HS-27A (cell line): Measurements from ENCODE around the gene MAGI2.
"Not testable (repeated sequence)": the region's sequence is repeated elsewhere in the genome, so short reads cannot be mapped to it uniquely, and the experiment has no call there.

ENCODE experiments used
- DNase-seq: peaks from one replicate; pipeline ENCODE4 v3.0.0-alpha.2; 2012; ENCODE audit warnings: low read depth, missing footprints

The MAGI2 gene

GRCh38 chr7:78350926-78351325, 1102.5 kb downstream of the MAGI2 start:
- no peak for DNase-seq

GRCh38 chr7:78350391-78350790, 1103.1 kb downstream of the MAGI2 start:
- DNase-seq, result no peak

GRCh38 chr7:78346827-78347226, 1106.6 kb downstream of the MAGI2 start:
- no peak for DNase-seq

GRCh38 chr7:78345979-78346378, 1107.5 kb downstream of the MAGI2 start:
- DNase-seq, result no peak

- no peak for DNase-seq
Observed at GRCh38 chr7:78345293-78345911, 1108.1 kb downstream of the MAGI2 start.

GRCh38 chr7:78334426-78334825, 1119.0 kb downstream of the MAGI2 start:
- DNase-seq, result no peak

GRCh38 chr7:78333530-78334425, 1119.7 kb downstream of the MAGI2 start:
- DNase-seq, result no peak

GRCh38 chr7:78329001-78329655, 1124.3 kb downstream of the MAGI2 start:
- DNase-seq, result no peak

- no peak for DNase-seq
Observed at GRCh38 chr7:78327718-78328117, 1125.7 kb downstream of the MAGI2 start.

GRCh38 chr7:78326876-78327275, 1126.6 kb downstream of the MAGI2 start:
- peak; percentile 48 for DNase-seq

- DNase-seq, result peak; percentile 47
Observed at GRCh38 chr7:78326189-78326588, 1127.3 kb downstream of the MAGI2 start.

GRCh38 chr7:78323118-78323517, 1130.3 kb downstream of the MAGI2 start:
- no peak for DNase-seq

- not testable (repeated sequence) for DNase-seq
Observed at GRCh38 chr7:78322231-78322630, 1131.2 kb downstream of the MAGI2 start.

GRCh38 chr7:78317371-78317770, 1136.1 kb downstream of the MAGI2 start:
- no peak for DNase-seq

GRCh38 chr7:78316110-78316509, 1137.4 kb downstream of the MAGI2 start:
- DNase-seq, result no peak

- no peak for DNase-seq
Observed at GRCh38 chr7:78315119-78315518, 1138.3 kb downstream of the MAGI2 start.

GRCh38 chr7:78311181-78311580, 1142.3 kb downstream of the MAGI2 start:
- DNase-seq, result no peak

GRCh38 chr7:78307892-78308291, 1145.6 kb downstream of the MAGI2 start:
- no peak for DNase-seq

GRCh38 chr7:78306634-78307033, 1146.8 kb downstream of the MAGI2 start:
- no peak for DNase-seq

GRCh38 chr7:78301407-78301806, 1152.1 kb downstream of the MAGI2 start:
- peak; percentile 65 for DNase-seq

GRCh38 chr7:78299088-78299487, 1154.4 kb downstream of the MAGI2 start:
- no peak for DNase-seq

GRCh38 chr7:78296644-78297371, 1156.7 kb downstream of the MAGI2 start:
- DNase-seq, result no peak
